ENCODE data around the gene PRKD1.

PRKD1 gene

DNA sequence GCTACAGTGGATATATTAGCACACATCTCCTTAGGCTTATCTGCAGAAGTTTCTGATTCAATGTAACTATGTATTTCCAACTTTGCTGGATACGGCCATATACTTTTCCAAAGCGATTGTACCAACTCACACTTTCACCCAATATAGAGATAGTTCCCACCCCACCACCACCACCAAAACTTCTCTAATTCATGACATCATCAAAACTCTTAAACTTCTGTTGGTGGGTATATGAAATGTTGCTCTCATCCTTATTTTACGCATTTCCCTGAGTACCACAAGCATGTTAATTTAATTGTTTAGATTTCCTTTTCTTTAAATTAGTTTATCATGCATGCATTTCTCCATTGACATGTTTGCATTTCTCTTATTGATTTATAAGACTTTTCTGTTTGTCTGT lies 95.6 kb downstream of the PRKD1 start:
- no peak for TF ChIP-seq CTCF (IDR thresholded peaks at IDR 0.05; ENCODE audit: borderline replicate concordance, control extremely low read depth, extremely low read depth, insufficient read depth, missing control alignments)
- no peak for DNase-seq (ENCODE audit: low spot score)
- in situ Hi-C loops (cut with MboI; ENCODE audit: low sequenced_read_pairs, unreplicated experiment), result no loop called here

GRCh38 chr14:29829851-29830250 lies 97.8 kb downstream of the PRKD1 start:
- in situ Hi-C loops (cut with MboI; ENCODE audit: low sequenced_read_pairs, unreplicated experiment), result no loop called here
- no peak for DNase-seq (ENCODE audit: low spot score)
- no peak for TF ChIP-seq CTCF (IDR thresholded peaks at IDR 0.05; ENCODE audit: borderline replicate concordance, control extremely low read depth, extremely low read depth, insufficient read depth, missing control alignments)

DNA sequence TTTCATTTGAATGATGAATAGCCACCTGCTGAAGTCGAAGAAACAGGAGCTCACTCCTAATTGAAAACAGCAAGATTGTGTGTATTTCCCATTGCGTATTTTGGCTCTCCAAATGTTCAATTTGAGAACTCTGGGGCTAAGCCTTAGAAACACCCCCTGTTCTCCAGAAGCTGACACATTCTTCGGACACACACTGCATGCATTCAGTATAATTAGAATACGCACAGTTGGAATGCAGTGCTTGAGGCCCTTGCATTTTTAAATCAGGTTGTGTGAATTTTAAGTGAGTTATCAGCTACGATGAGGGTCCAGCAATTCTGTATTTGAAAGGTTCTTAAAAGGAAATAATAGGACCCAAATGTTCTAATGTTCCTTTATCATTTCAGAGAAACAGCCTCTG lies 103.8 kb downstream of the PRKD1 start:
- no peak for DNase-seq (ENCODE audit: low spot score)
- in situ Hi-C loops (cut with MboI; ENCODE audit: low sequenced_read_pairs, unreplicated experiment), result no loop called here
- TF ChIP-seq CTCF (IDR thresholded peaks at IDR 0.05; ENCODE audit: borderline replicate concordance, control extremely low read depth, extremely low read depth, insufficient read depth, missing control alignments), result no peak

DNA sequence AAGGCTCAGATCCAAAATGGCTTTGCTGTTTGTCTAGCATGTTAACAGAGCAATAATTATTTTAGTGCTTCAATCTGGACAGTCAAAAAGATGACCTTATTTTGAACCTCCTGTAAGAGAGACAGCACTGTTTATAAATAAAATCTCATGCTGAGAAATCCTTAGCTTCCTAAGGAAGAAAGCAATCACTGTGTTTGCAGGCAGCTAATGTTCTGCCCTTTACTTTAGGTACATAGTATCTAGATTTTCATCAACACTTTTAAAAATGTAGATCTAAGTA lies 105.3 kb downstream of the PRKD1 start:
- in situ Hi-C loops (cut with MboI; ENCODE audit: low sequenced_read_pairs, unreplicated experiment), result no loop called here
- TF ChIP-seq CTCF (IDR thresholded peaks at IDR 0.05; ENCODE audit: borderline replicate concordance, control extremely low read depth, extremely low read depth, insufficient read depth, missing control alignments), result no peak
- DNase-seq (ENCODE audit: low spot score), result no peak

DNA sequence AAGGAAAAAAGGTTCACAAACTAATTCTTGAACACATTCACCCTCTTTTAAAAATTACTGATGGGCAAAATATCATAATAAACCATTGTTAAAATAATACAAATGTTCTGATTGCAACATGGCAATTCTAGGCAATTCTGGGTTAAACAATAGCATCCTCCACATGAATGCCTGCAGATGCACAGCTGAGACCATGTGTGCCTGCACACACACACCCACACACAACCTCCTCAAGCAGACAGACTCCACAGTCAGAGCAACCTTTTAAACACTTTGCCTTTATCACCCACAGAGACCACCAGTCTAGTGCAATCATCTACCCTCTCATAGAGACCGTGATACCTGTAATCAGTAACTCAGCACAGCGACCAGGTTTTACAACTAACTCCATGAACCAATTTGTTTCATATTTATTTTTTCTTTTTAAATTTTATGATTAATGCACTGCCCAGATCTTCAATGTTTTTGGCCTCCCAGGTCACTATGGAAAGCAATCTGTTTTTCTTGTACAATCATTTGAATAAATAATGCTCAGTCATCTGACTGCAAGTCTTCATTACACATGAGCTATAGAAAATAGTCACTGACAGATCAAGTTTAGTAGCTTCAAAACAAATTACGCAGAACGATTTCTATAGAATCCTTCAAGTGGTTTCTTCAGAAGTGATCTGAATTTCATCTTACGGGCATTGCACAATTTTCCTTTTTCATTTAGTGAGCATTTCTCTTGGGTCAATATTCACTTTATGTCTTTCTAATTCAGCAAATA lies 105.8 kb downstream of the PRKD1 start:
- TF ChIP-seq CTCF (IDR thresholded peaks at IDR 0.05; ENCODE audit: borderline replicate concordance, control extremely low read depth, extremely low read depth, insufficient read depth, missing control alignments), result no peak
- DNase-seq (ENCODE audit: low spot score), result no peak
- in situ Hi-C loops (cut with MboI; ENCODE audit: low sequenced_read_pairs, unreplicated experiment), result no loop called here

DNA sequence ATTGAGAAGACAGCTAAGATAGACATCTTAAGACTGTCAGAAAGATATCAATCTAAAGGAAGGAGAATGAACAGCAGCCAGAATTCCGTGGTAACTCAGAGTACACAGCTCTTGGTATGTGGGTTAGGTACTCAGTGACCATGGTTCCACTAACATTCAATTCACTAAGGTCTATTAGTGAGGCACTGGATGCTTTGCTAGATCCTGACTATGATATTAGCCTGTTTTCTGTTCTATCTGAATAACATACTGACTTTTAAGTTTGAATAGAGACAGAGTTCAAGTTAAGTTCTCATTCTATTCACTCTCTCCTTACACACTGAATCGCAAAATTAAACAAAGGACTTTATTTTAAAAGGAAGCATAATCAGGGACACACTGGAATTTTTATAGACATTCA lies 106.4 kb downstream of the PRKD1 start:
- TF ChIP-seq CTCF (IDR thresholded peaks at IDR 0.05; ENCODE audit: borderline replicate concordance, control extremely low read depth, extremely low read depth, insufficient read depth, missing control alignments), result no peak
- DNase-seq (ENCODE audit: low spot score), result no peak
- in situ Hi-C loops (cut with MboI; ENCODE audit: low sequenced_read_pairs, unreplicated experiment), result no loop called here

All from GM13976 (cell line).